LNCaP clone FGC (cell line): Measurements from ENCODE around the gene PRXL2C.
"Not testable (repeated sequence)": the region's sequence is repeated elsewhere in the genome, so short reads cannot be mapped to it uniquely, and the experiment has no call there.

Experiments used
- DNase-seq: peaks from one replicate; pipeline ENCODE4 v3.0.0-alpha.2; 2011; ENCODE audit warnings: low read depth
- H3K4me3 ChIP-seq: 2 replicates; pipeline ENCODE4 v1.5.1; 2011; ENCODE audit warnings: mild to moderate bottlenecking, low read depth, low read length, control low read depth
- CTCF ChIP-seq: IDR thresholded peaks from 2 replicates; pipeline ENCODE4 v1.5.1; 2012; ENCODE audit warnings: mild to moderate bottlenecking; ENCODE audit not compliant: control insufficient read depth, insufficient read depth; ENCODE audit errors: extremely low read depth

Gene PRXL2C

GRCh38 chr9:96646081-96646991 is 8.8 kb downstream of the PRXL2C start:
- TF ChIP-seq CTCF, result no peak
- no peak for DNase-seq
- H3K4me3 ChIP-seq, result no peak overlapping the region

- peak; percentile 90 for DNase-seq
- no peak overlapping the region for H3K4me3 ChIP-seq
- no peak for TF ChIP-seq CTCF
Observed at GRCh38 chr9:96644137-96644536, 11.0 kb downstream of the PRXL2C start.

GRCh38 chr9:96641514-96641913 is 13.6 kb downstream of the PRXL2C start:
- no peak for DNase-seq
- no peak for TF ChIP-seq CTCF
- no peak overlapping the region for H3K4me3 ChIP-seq

GRCh38 chr9:96638606-96639364 is 16.3 kb downstream of the PRXL2C start:
- TF ChIP-seq CTCF, result no peak

GRCh38 chr9:96636368-96636767 is 18.7 kb downstream of the PRXL2C start:
- no peak for TF ChIP-seq CTCF
- H3K4me3 ChIP-seq, result no peak overlapping the region
- no peak for DNase-seq

More at GRCh38 chr9:96638606-96639364, 16.3 kb downstream of the PRXL2C start:
- no peak for DNase-seq
- H3K4me3 ChIP-seq, result no peak overlapping the region

- not testable (repeated sequence) for H3K4me3 ChIP-seq, DNase-seq
Observed at GRCh38 chr9:96633579-96633978, 21.5 kb downstream of the PRXL2C start.

GRCh38 chr9:96626912-96627311 is 28.2 kb downstream of the PRXL2C start:
- TF ChIP-seq CTCF, result no peak
- no peak for DNase-seq
- no peak overlapping the region for H3K4me3 ChIP-seq
